Right ventricle myocardium inferior (tissue), 1 donor: ENCODE data around the gene NAA80. TPM values are rescaled to one million over a fixed set of nuclear protein-coding genes. Genes with fewer than 3 reads are reported as not detected.
A peak's percentile ranks its signal among the peaks of the same experiment; 100 is the strongest.
"Not testable (repeated sequence)": the region's sequence is repeated elsewhere in the genome, so short reads cannot be mapped to it uniquely, and the experiment has no call there.

Experiments used
- ATAC-seq: fragments of 200-7000 bp; cut with Tn5 transposase; one replicate; pipeline ENCODE4 v1.9.1; 2020; ENCODE audit warnings: mild to moderate bottlenecking, moderate library complexity
- DNase-seq: peaks from one replicate; pipeline ENCODE4 v3.0.0; 2021; ENCODE audit errors: missing footprints
- intact Hi-C: fragments of 100-400 bp; cut with DNase I; formaldehyde crosslinking; loops from one replicate; pipeline ENCODE4 v1.11.0; 2022
- total RNA-seq: library from RNA; stranded (reverse); fragmentation: NEBNext Ultra II Directional; extraction: Animal tissue kit (Norgen Biotek cat#: 25700); gene quantifications from one replicate; pipeline ENCODE4 v1.2.1, GENCODE V29; 2021
- donor health status: DM: no; HTN: yes; CAD: no; lungs with severe emphysema.

NAA80 gene
- total RNA-seq, 1 donor from 2014 or later: 5.8 TPM

DNA sequence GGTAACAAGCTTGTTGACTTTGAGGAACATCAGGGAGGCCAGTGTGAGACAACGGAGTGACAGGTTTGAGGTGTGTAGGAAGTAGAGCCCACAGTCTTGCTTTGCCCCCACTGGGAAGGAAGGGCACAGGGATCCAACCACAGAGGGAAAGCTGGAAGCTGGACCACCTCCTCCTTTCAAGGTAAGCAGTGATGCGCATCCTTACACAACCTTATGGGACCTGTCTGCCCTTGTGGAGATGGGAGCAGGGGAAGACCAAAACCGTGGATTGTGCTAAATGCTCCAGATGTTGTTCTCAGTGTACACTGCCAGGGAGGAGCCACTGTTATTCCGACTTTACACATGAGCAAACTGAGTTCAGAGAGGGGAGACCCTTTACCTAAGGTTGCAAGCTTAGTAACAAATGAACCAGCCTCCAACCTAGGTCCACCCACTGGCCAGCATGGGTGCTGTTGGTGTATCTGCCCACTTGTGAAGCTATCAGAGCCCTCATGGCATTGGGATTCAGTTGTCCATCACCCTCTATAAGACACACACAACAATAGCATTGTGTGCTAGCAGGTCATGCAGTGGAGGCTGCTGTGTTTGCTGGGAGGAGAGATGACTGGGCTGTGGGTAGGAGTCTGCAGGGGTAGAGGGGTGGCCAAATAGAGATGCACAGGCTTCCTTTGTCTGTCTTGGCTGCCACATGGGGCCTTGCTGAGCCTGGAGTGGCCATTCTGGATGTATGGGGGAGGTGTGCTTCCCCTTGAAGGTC, 20.9 kb downstream of the NAA80 start:
- ATAC-seq (no peak), DNase-seq (no peak)
- intact Hi-C loops: no loop called here

GRCh38 chr3:50276762-50277101, 22.5 kb downstream of the NAA80 start:
- DNase-seq: no peak
- intact Hi-C loops: no loop called here
- ATAC-seq: no peak

DNA sequence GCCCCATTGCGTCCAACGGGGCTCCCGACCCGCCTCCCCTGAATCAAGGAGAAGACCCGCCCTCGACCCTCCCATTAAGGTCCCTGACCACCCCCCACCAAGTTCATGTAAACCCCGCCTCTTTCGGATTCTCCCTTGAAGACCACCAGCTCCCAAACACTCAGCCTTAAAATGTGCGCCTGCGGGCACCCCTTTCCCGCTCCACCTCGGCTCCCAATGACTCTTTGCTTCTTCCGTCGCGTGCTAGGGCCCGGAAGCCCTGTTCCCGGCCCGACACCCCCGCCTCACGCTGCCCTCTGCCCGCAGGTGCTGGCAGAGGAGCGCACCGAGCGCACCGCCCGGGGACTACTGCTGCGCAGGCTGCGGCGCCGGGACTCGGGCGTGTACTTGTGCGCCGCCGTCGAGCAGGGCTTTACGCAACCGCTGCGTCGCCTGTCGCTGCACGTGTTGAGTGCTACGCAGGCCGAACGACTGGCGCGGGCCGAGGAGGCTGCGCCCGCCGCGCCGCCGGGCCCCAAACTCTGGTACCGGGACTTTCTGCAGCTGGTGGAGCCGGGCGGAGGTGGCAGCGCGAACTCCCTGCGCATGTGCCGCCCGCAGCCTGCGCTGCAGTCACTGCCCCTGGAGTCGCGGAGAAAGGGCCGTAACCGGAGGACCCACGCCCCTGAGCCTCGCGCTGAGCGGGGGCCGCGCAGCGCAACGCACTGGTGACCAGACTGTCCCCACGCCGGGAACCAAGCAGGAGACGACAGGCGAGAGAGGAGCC, 23.0 kb downstream of the NAA80 start:
- DNase-seq (no peak), ATAC-seq (no peak)
- intact Hi-C loops: loop anchor here (2.0 kb wide), 1 partner anchor 49 kb away; no protein-coding TSS in a partner anchor

GRCh38 chr3:50275141-50275995, 23.8 kb downstream of the NAA80 start:
- intact Hi-C loops: loop anchor here (2.0 kb wide), 1 partner anchor 49 kb away; no protein-coding TSS in a partner anchor
- no peak for DNase-seq
- no peak for ATAC-seq

GRCh38 chr3:50274371-50275104, 24.7 kb downstream of the NAA80 start:
- intact Hi-C loops: loop anchor here (2.0 to 5.0 kb wide), 2 partner anchors 50 to 152 kb away; no protein-coding TSS in a partner anchor
- peak; percentile 33 for ATAC-seq
- no peak for DNase-seq

- DNase-seq (no peak), ATAC-seq (no peak)
- intact Hi-C loops: loop anchor here (1.0 to 5.0 kb wide), 4 partner anchors 46 to 151 kb away; no protein-coding TSS in a partner anchor
Measured at GRCh38 chr3:50273689-50274065, 25.5 kb downstream of the NAA80 start.

DNA sequence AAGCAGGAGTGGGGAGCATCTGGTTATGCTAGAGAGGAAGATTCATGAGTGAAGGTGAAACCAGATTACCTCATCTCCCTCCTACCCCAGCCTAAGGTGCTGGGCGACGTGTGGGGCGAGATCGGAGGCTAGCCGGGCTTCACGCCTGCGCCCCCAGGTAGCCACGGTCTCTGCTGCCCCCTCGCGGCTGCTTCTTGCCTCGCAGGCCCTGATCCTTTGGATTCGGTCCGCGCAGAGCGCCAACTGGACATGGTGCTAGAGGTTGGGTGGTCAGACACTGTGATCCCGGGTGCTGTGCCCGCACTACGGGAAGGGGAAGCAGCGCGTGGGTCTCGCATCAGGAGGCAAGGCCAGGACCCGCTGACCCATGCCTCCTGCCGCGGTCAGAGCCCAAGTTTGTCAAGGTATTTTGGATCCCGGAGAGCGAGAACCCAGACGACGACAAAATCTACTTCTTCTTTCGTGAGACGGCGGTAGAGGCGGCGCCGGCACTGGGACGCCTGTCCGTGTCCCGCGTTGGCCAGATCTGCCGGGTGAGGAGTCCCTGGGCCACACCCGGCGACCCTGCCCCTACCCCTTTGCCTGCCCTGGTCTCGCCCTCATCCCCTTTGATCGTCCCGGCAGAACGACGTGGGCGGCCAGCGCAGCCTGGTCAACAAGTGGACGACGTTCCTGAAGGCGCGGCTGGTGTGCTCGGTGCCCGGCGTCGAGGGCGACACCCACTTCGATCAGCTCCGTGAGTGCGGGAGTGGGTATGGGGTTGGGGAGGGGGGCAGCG, 26.1 kb downstream of the NAA80 start:
- ATAC-seq (peak; percentile 76), DNase-seq (peak; percentile 96)
- intact Hi-C loops: loop anchor here (1.0 to 5.0 kb wide), 3 partner anchors 46 to 151 kb away; no protein-coding TSS in a partner anchor

DNA sequence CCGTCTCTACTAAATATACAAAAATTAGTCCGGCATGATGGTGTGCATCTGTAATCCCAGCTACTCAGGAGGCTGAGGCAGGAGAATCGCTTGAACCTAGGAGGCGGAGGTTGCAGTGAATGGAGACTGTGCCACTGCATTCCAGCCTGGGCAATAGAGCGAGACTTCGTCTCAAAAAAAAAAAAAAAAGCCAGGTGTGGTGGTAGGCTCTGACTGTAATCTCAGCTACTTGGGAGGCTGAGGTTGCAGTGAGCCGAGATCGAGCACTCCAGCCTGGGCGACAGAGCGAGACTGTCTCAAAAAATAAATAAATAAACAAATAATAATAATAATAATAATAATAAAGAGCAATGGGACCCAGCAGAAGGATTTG, 26.7 kb downstream of the NAA80 start:
- intact Hi-C loops: loop anchor here (5.0 kb wide), 1 partner anchor 150 kb away; no protein-coding TSS in a partner anchor
- not testable (repeated sequence) for ATAC-seq

DNA sequence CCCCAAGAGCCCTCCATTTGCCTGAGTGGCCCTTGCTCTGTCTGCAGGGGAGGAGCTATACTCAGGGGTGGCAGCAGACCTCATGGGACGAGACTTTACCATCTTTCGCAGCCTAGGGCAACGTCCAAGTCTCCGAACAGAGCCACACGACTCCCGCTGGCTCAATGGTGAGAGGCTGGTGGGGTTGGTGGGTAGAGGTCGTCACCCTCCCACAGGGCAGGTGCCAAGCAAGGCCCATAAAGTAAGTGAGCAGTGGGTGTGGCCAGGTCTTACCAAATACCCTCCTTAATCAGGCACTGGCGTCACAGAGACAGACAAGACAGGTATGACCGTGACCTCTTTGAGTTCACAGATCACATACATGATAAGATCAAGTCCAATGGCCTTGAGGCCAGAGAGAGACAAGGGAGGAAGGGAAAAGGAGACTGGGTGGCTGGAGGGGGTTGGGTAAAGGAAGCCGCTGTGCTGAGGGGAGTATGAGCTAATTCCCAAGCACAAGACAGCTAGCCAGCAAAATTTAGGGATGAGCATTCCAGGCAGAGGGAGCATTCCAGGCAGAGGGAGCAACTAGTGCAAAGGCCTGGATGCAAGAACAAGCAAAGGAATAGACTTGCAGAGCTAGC, 27.8 kb downstream of the NAA80 start:
- no peak for ATAC-seq
- DNase-seq: no peak
- intact Hi-C loops: loop anchor here (5.0 kb wide), 1 partner anchor 149 kb away; no protein-coding TSS in a partner anchor

More for the DNA sequence above, 26.7 kb downstream of the NAA80 start:
- DNase-seq: not testable (repeated sequence)

GRCh38 chr3:50270422-50271224, 28.6 kb downstream of the NAA80 start:
- ATAC-seq (no peak), DNase-seq (no peak)
- intact Hi-C loops: loop anchor here (5.0 kb wide), 1 partner anchor 148 kb away; no protein-coding TSS in a partner anchor

DNA sequence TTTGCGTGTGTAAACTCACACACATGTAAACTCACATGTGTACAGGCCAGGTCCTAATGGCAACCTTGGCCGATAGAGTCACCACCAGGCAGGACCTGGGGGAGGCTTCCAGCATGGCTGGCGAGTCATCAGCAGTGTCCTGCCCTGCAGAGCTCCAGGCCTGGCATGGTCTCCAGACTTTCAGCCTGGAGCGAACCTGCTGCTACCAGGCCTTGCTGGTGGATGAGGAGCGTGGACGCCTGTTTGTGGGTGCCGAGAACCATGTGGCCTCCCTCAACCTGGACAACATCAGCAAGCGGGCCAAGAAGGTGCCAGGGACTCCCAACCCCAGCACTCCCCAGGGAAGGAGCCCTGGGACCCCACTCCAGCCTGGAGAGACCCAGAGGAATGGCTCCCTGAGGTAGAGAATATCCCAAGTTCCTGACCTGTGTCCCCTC, 29.2 kb downstream of the NAA80 start:
- DNase-seq: no peak
- intact Hi-C loops: loop anchor here (5.0 kb wide), 1 partner anchor 148 kb away; no protein-coding TSS in a partner anchor
- ATAC-seq: no peak

DNA sequence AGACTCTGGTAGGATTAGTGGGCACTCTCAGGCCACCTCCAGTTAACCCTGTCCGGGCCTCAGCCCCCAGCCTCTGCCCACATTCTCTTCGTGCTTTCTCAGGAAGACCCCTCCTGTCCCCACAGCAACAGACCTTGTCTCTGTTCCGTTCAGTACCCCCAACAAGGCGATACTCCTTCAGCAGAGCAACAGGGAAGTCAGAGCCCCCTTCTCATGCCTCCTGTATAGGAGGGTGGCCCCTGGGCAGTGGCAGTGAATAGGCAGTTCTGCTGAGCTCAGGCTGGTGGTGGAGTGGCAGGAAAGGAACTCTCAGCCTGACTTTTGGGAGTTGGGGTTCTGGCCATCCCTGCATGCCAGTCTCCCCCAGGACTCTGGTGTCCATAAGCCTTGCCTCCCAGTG, 29.7 kb downstream of the NAA80 start:
- intact Hi-C loops: no loop called here
- DNase-seq (no peak), ATAC-seq (no peak)

- DNase-seq (no peak), ATAC-seq (peak; percentile 13)
- intact Hi-C loops: no loop called here
Measured at GRCh38 chr3:50268703-50269451, 30.3 kb downstream of the NAA80 start, which contains the start of gene SEMA3B. Gene SEMA3B (plus strand): TSS chr3:50269147. CDS start chr3:50269241, 94 bp downstream.

- intact Hi-C loops: no loop called here
- ATAC-seq (no peak), DNase-seq (no peak)
Measured at GRCh38 chr3:50268276-50268675, 30.9 kb downstream of the NAA80 start.

DNA sequence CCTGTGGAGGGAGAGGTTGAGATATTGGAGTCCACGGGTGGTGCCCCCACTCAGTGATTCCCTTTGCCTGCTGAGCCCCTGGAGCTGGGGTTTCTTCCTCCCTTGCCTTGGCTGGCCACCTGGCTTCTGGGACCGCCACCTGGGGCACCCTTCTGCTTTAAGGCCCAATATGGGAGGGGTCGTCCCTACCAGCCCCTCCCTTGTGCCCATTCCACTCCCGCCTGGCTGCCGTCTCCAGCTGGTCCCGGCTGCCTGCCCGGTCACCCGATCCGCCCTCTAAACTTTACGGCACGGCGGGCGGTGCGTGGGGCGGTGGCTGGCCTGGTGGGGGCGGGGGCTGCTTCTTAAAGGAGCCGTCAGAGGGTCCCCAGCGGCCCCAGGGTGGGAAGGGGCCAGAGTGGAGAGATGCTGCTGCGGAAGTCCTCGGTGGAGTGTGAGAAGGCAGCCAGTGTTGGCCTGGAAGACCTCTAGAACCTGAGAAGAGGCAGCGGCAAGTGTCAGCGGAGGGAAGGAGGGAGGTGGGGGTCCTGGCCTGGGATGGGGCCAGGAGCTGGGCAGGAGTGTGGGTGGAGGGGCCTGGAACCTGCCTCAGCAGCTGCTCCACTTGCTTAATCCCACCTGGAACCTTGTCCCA, 31.8 kb downstream of the NAA80 start:
- DNase-seq (peak; percentile 89), ATAC-seq (peak; percentile 60)
- intact Hi-C loops: no loop called here
